GM19239 (cell line): Measurements from ENCODE around the gene ACAN.

Source experiments
- DNase-seq: peaks from one replicate; pipeline ENCODE4 v3.0.0; 2011; ENCODE audit warnings: low spot score; ENCODE audit not compliant: insufficient read length
- FAIRE-seq: peaks from 2 replicates; lab custom pipeline; 2011; peaks lifted over from hg19 to GRCh38; lab: Jason Lieb, UNC

ACAN gene

GRCh38 chr15:88800026-88800425, 3.2 kb upstream of the ACAN start:
- DNase-seq (no peak), FAIRE-seq (no peak)

DNA sequence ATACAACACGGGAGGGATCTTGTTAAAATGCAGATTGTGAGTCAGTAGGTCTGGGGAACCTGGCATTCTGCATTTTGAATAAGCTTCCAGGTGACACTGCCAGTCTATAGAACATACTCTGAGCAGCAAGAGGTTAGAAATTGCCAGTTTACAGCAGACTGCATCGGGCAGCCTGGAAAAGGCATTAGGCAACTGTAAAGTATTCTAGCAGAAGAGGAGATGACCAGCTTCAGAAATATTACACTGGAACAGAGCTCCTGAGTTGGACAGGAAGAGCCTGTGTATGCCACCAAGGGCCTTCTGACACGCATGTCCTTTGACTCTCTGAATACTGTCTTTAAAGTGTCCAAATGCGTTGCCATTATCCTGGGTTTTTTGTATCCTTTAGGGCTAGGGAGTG, 2.5 kb upstream of the ACAN start:
- no peak for DNase-seq
- FAIRE-seq = no peak

- FAIRE-seq = no peak
- DNase-seq = no peak
Measured at GRCh38 chr15:88802250-88802990, 816 bp upstream of the ACAN start.

DNA sequence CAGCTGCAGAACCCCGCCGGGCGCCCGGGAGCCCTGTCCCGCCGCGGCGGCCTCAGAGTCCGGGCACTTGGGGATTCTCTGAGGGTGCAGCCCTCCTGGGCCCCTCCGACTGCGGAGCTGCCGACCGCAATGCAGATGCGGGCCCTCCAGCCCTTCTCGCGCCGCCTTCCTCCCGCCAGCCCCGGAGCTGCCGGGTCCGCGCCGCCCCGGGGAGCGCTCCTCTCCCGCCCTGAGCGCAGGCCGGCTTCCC, 320 bp upstream of the ACAN start:
- FAIRE-seq (no peak), DNase-seq (no peak)

DNA sequence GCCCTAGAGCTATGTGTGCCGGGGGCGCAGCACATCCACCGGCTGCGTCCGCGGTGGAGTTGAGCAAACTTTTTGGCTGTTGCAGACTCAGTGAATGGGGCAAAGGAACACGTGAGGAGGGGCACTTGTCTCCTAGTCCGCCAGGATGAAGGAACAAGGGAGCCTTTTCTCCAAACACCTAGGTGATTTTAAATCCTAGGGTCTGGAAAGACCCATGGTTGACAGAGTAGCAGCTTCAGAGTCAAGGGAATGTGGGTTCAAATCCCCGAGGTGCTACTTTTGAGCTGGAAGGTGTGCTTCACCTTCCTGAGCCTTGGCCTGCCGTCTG, 648 bp downstream of the ACAN start:
- no peak for FAIRE-seq
- no peak for DNase-seq

- DNase-seq = no peak
- FAIRE-seq = no peak
Measured at GRCh38 chr15:88804257-88804656, 1.0 kb downstream of the ACAN start.

- DNase-seq (no peak), FAIRE-seq (no peak)
Measured at GRCh38 chr15:88805031-88805780, 2.0 kb downstream of the ACAN start.

- FAIRE-seq (no peak), DNase-seq (no peak)
Measured at GRCh38 chr15:88810446-88810845, 7.2 kb downstream of the ACAN start.

GRCh38 chr15:88812133-88812532, 8.9 kb downstream of the ACAN start:
- FAIRE-seq (no peak), DNase-seq (no peak)

DNA sequence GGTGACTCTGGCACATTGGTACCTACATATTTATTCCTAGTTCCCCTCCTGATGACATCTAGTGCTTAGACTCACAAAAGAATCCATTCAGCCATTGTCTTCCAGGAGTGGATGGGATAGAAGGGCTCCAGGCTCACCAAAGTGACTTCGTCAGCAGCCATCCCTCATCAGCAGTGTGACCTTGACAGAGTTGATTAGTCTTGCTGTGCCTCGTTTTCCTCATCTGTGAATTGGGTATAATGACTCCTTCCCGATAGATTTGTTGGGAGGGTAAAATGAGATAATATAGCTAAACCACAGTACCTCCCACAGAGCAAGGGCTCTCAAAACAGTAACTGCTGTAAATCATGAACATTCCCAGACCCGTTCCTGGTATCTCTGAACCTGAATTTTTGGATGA, 10.7 kb downstream of the ACAN start:
- FAIRE-seq = no peak
- DNase-seq = no peak

GRCh38 chr15:88814393-88814792, 11.2 kb downstream of the ACAN start:
- FAIRE-seq (no peak), DNase-seq (no peak)

GRCh38 chr15:88818920-88819319, 15.7 kb downstream of the ACAN start:
- no peak for DNase-seq
- no peak for FAIRE-seq

GRCh38 chr15:88821993-88822392, 18.8 kb downstream of the ACAN start:
- DNase-seq (no peak), FAIRE-seq (no peak)

- FAIRE-seq (no peak), DNase-seq (no peak)
Measured at GRCh38 chr15:88828791-88829190, 25.6 kb downstream of the ACAN start.

DNA sequence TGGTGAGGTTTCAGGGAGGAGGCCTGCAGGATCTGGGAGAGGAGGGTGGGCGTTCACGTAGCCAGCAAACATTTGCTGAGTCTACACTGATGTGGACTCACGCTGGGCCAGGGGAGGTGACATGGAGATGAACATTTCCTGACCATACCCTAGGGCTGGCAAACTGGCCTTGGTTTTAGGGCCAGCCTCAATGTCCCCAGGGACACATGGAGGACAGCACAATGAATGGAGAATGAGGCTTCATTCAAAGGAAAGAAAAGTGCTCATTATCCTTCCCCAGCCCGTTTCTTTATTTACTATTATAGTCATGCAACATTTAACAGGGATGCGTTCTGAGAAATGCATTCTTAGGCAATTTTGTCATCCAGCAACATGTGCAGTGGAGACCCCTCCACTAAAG, 26.8 kb downstream of the ACAN start:
- DNase-seq = no peak

GRCh38 chr15:88832820-88833730, 29.8 kb downstream of the ACAN start:
- no peak for DNase-seq
- no peak for FAIRE-seq

More for the DNA sequence above, 26.8 kb downstream of the ACAN start:
- no peak for FAIRE-seq

DNA sequence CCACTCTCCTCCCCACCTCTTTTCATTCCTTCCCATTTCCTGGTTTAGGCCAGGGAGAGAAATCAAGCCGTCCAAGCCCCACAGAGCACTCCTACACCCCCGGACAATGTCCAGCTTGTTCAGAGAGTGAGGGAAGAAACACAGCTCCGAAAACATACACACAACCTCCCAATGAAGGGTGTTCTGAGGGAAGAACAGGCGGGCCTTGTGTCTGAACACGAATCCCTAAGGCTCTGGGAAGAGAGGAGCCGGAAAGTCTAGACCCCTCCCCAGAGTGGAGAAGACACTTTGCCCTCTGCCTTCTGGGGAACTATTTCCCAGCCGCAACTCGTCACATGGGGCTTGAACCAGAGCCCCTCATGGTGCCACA, 30.5 kb downstream of the ACAN start:
- no peak for FAIRE-seq
- DNase-seq = no peak

- no peak for DNase-seq
Measured at GRCh38 chr15:88834211-88834812, 31.1 kb downstream of the ACAN start.

GRCh38 chr15:88835119-88835518, 31.9 kb downstream of the ACAN start:
- DNase-seq = no peak
- no peak for FAIRE-seq

More at GRCh38 chr15:88834211-88834812, 31.1 kb downstream of the ACAN start:
- no peak for FAIRE-seq

- no peak for FAIRE-seq
- DNase-seq = no peak
Measured at GRCh38 chr15:88835646-88836045, 32.4 kb downstream of the ACAN start.

DNA sequence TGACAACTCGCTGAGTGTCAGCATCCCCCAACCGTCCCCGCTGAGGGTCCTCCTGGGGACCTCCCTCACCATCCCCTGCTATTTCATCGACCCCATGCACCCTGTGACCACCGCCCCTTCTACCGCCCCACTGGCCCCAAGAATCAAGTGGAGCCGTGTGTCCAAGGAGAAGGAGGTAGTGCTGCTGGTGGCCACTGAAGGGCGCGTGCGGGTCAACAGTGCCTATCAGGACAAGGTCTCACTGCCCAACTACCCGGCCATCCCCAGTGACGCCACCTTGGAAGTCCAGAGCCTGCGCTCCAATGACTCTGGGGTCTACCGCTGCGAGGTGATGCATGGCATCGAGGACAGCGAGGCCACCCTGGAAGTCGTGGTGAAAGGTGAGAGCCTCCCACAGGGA, 35.4 kb downstream of the ACAN start:
- no peak for FAIRE-seq

More for the DNA sequence above, 35.4 kb downstream of the ACAN start:
- no peak for DNase-seq
